Medulla oblongata (tissue), 1 donor: ENCODE measurements around the gene DYNC1H1.
A peak's percentile ranks its signal among the peaks of the same experiment; 100 is the strongest.

Source experiments
- DNase-seq: peaks from one replicate; pipeline ENCODE4 v3.0.0-alpha.2; 2015; ENCODE audit errors: extremely low spot score

DYNC1H1 gene

GRCh38 chr14:101944451-101944850 lies 19.9 kb upstream of the DYNC1H1 start:
- DNase-seq, result no peak

- no peak for DNase-seq
Measured at GRCh38 chr14:101945171-101945570, 19.2 kb upstream of the DYNC1H1 start.

- DNase-seq, result no peak
Measured at GRCh38 chr14:101947577-101947903, 16.8 kb upstream of the DYNC1H1 start.

- DNase-seq, result peak; percentile 100
Measured at GRCh38 chr14:101947904-101948665, 16.3 kb upstream of the DYNC1H1 start.

GRCh38 chr14:101948666-101949216 lies 15.6 kb upstream of the DYNC1H1 start:
- no peak for DNase-seq

- DNase-seq, result no peak
Measured at GRCh38 chr14:101950100-101950499, 14.3 kb upstream of the DYNC1H1 start.

- no peak for DNase-seq
Measured at GRCh38 chr14:101950516-101951215, 13.7 kb upstream of the DYNC1H1 start.

- DNase-seq, result no peak
Measured at GRCh38 chr14:101953151-101953550, 11.2 kb upstream of the DYNC1H1 start.

GRCh38 chr14:101954501-101954900 lies 9.9 kb upstream of the DYNC1H1 start:
- DNase-seq, result no peak

- DNase-seq, result no peak
Measured at GRCh38 chr14:101955695-101956161, 8.6 kb upstream of the DYNC1H1 start.

GRCh38 chr14:101956179-101956885 lies 8.0 kb upstream of the DYNC1H1 start:
- DNase-seq, result no peak

GRCh38 chr14:101957406-101958234 lies 6.8 kb upstream of the DYNC1H1 start:
- no peak for DNase-seq

- no peak for DNase-seq
Measured at GRCh38 chr14:101958418-101959180, 5.8 kb upstream of the DYNC1H1 start.

- no peak for DNase-seq
Measured at GRCh38 chr14:101959277-101959676, 5.1 kb upstream of the DYNC1H1 start.

- no peak for DNase-seq
Measured at GRCh38 chr14:101960225-101960624, 4.1 kb upstream of the DYNC1H1 start.

- DNase-seq, result peak; percentile 79
Measured at GRCh38 chr14:101961011-101961721, 3.2 kb upstream of the DYNC1H1 start.

GRCh38 chr14:101961746-101962502 lies 2.4 kb upstream of the DYNC1H1 start:
- no peak for DNase-seq

GRCh38 chr14:101962503-101962874 lies 1.9 kb upstream of the DYNC1H1 start:
- DNase-seq, result peak; percentile 60

GRCh38 chr14:101963052-101963451 lies 1.3 kb upstream of the DYNC1H1 start:
- DNase-seq, result no peak
